IMR-90 (cell line): ENCODE results near the gene CAST. TPM values are rescaled to one million over a fixed set of nuclear protein-coding genes. Genes with fewer than 3 reads are reported as not detected.

ENCODE experiments used
- ATAC-seq: fragments of 200-7000 bp; cut with Tn5 transposase; 2 replicates; pipeline ENCODE4 v1.9.1; 2020; ENCODE audit warnings: low read depth, mild to moderate bottlenecking, moderate library complexity
- BruUV-seq: library from RNA; stranded (reverse); fragments of 400-500 nt; replicated peaks from 2 replicates; lab custom pipeline; 2021; lab: Mats Ljungman, UMichigan
- CTCF ChIA-PET: fragments of 300-600 bp; formaldehyde crosslinking; extraction: SDS; loops from one replicate; lab custom pipeline; 2021; ENCODE audit warnings: antibody characterized with exemption; lab: Yijun Ruan, JAX
- POLR2A ChIA-PET: fragments of 300-600 bp; sonication (Branson Sonifier 250); formaldehyde crosslinking; loops from one replicate; lab custom pipeline; 2022; ENCODE audit warnings: antibody characterized with exemption; ENCODE audit not compliant: unreplicated experiment; lab: Charles Lee
- DNase-seq: peaks from one replicate; pipeline ENCODE4 v3.0.0; 2013
- H2AFZ ChIP-seq: replicated peaks from 2 replicates; pipeline ENCODE3; 2013; ENCODE audit warnings: low read length, mild to moderate bottlenecking; ENCODE audit not compliant: poor library complexity
- H2AK5ac ChIP-seq: 2 replicates; pipeline ENCODE4 v1.6.1; 2013; ENCODE audit warnings: low read depth, low read length, inconsistent platforms
- H2AK9ac ChIP-seq: replicated peaks from 2 replicates; pipeline ENCODE3; 2013; ENCODE audit warnings: mild to moderate bottlenecking, low read depth, low read length, moderate library complexity; ENCODE audit not compliant: poor library complexity
- H2BK120ac ChIP-seq: 2 replicates; pipeline ENCODE4 v1.6.1; 2013; ENCODE audit warnings: low read depth, low read length, inconsistent platforms
- H2BK15ac ChIP-seq: 3 replicates; pipeline ENCODE4 v1.6.1; 2013; ENCODE audit warnings: low read depth, low read length, inconsistent platforms
- H2BK20ac ChIP-seq: 2 replicates; pipeline ENCODE4 v1.6.1; 2013; ENCODE audit warnings: low read depth, mild to moderate bottlenecking, inconsistent platforms, low read length, moderate library complexity
- H2BK5ac ChIP-seq: 2 replicates; pipeline ENCODE4 v1.6.1; 2013; ENCODE audit warnings: mild to moderate bottlenecking, low read depth, low read length, inconsistent platforms; ENCODE audit not compliant: poor library complexity, severe bottlenecking
- H3K14ac ChIP-seq: replicated peaks from 2 replicates; pipeline ENCODE4 v1.6.1; 2013; ENCODE audit warnings: low read depth, low read length, inconsistent platforms
- H3K18ac ChIP-seq: 2 replicates; pipeline ENCODE4 v1.6.1; 2013; ENCODE audit warnings: low read depth, low read length, control low read depth
- H3K23ac ChIP-seq: 2 replicates; pipeline ENCODE4 v1.6.1; 2013; ENCODE audit warnings: low read depth, low read length, inconsistent platforms
- H3K27ac ChIP-seq: 2 replicates; pipeline ENCODE4 v1.5.1; 2013; ENCODE audit warnings: mild to moderate bottlenecking, control low read depth, low read length; ENCODE audit not compliant: insufficient read depth
- H3K27me3 ChIP-seq: 2 replicates; pipeline ENCODE4 v1.6.1; 2013; ENCODE audit warnings: low read length; ENCODE audit not compliant: control insufficient read depth, insufficient read depth
- H3K36me3 ChIP-seq: 2 replicates; pipeline ENCODE4 v1.6.1; 2013; ENCODE audit warnings: low read length, mixed read lengths; ENCODE audit not compliant: control insufficient read depth, insufficient read depth
- H3K4ac ChIP-seq: 2 replicates; pipeline ENCODE4 v1.6.1; 2013; ENCODE audit warnings: low read depth, low read length, inconsistent platforms
- H3K4me1 ChIP-seq: 2 replicates; pipeline ENCODE4 v1.6.1; 2013; ENCODE audit warnings: low read length, mixed read lengths; ENCODE audit not compliant: control insufficient read depth, insufficient read depth
- H3K4me2 ChIP-seq: 2 replicates; pipeline ENCODE4 v1.6.1; 2013; ENCODE audit warnings: low read depth, mild to moderate bottlenecking, control low read depth, low read length, moderate library complexity
- H3K4me3 ChIP-seq: 2 replicates; pipeline ENCODE4 v1.5.1; 2013; ENCODE audit warnings: low read depth, mild to moderate bottlenecking, control low read depth, low read length, moderate library complexity; ENCODE audit not compliant: insufficient read depth
- H3K56ac ChIP-seq: 2 replicates; pipeline ENCODE4 v1.6.1; 2013; ENCODE audit warnings: low read length, inconsistent platforms; ENCODE audit not compliant: insufficient read depth; ENCODE audit errors: extremely low read depth
- H3K79me1 ChIP-seq, 2 experiments: 2 replicates each; pipeline ENCODE4 v1.6.1; 2013; ENCODE audit warnings: low read length in 2 of 2, inconsistent platforms in 1 of 2, low read depth in 1 of 2
- H3K9ac ChIP-seq: 2 replicates; pipeline ENCODE4 v1.6.1; 2013; ENCODE audit warnings: low read depth, low read length, control low read depth
- H3K9me1 ChIP-seq: 2 replicates; pipeline ENCODE4 v1.6.1; 2013; ENCODE audit warnings: low read length, inconsistent platforms; ENCODE audit not compliant: insufficient read depth
- H3K9me3 ChIP-seq: 2 replicates; pipeline ENCODE4 v1.6.1; 2013; ENCODE audit warnings: low read length; ENCODE audit not compliant: control insufficient read depth, insufficient read depth
- H4K20me1 ChIP-seq: 2 replicates; pipeline ENCODE4 v1.6.1; 2013; ENCODE audit warnings: low read length, inconsistent platforms; ENCODE audit not compliant: insufficient read depth
- H4K5ac ChIP-seq: 2 replicates; pipeline ENCODE4 v1.6.1; 2013; ENCODE audit warnings: mild to moderate bottlenecking, low read depth, low read length, control low read depth
- H4K8ac ChIP-seq, 2 experiments: 2 replicates each; pipeline ENCODE4 v1.6.1; 2013; ENCODE audit warnings: low read depth in 2 of 2, low read length in 2 of 2, control low read depth in 1 of 2, inconsistent platforms in 1 of 2
- H4K91ac ChIP-seq: 2 replicates; pipeline ENCODE4 v1.6.1; 2013; ENCODE audit warnings: low read depth, low read length, inconsistent platforms; ENCODE audit not compliant: insufficient read depth
- BHLHE40 ChIP-seq: fragments of 150-350 bp; IDR thresholded peaks from 2 replicates; pipeline ENCODE4 v1.6.1; 2016; ENCODE audit warnings: mild to moderate bottlenecking, low read depth, low read length
- CEBPB ChIP-seq: IDR thresholded peaks from 2 replicates; pipeline ENCODE4 v1.6.1; 2012; ENCODE audit warnings: low read depth, low read length, improper control_type of control experiment
- CHD1 ChIP-seq: IDR thresholded peaks from 2 replicates; pipeline ENCODE4 v1.6.1; 2012; ENCODE audit warnings: low read depth, low read length, improper control_type of control experiment
- FOS ChIP-seq: fragments of 150-350 bp; IDR thresholded peaks from 2 replicates; pipeline ENCODE4 v1.6.1; 2016; ENCODE audit warnings: low read depth, low read length
- MAFK ChIP-seq: IDR thresholded peaks from 2 replicates; pipeline ENCODE4 v1.6.1; 2012; ENCODE audit warnings: low read depth, low read length, improper control_type of control experiment
- MAZ ChIP-seq: IDR thresholded peaks from 2 replicates; pipeline ENCODE4 v1.6.1; 2012; ENCODE audit warnings: low read depth, mild to moderate bottlenecking, low read length, improper control_type of control experiment, moderate library complexity, borderline replicate concordance
- MXI1 ChIP-seq: IDR thresholded peaks from 2 replicates; pipeline ENCODE4 v1.6.1; 2012; ENCODE audit warnings: low read depth, mild to moderate bottlenecking, low read length, moderate library complexity, borderline replicate concordance
- NFE2L2 ChIP-seq: fragments of 150-350 bp; IDR thresholded peaks from 2 replicates; pipeline ENCODE4 v1.6.1; 2016; ENCODE audit warnings: low read depth, mild to moderate bottlenecking, low read length
- POLR2A ChIP-seq: IDR thresholded peaks from 2 replicates; pipeline ENCODE4 v1.6.1; 2012; ENCODE audit warnings: mild to moderate bottlenecking, low read depth, low read length
- RAD21 ChIP-seq: IDR thresholded peaks from 2 replicates; pipeline ENCODE4 v1.6.1; 2012; ENCODE audit warnings: low read length, improper control_type of control experiment
- RFX5 ChIP-seq: IDR thresholded peaks from 2 replicates; pipeline ENCODE4 v1.8.0; 2012; ENCODE audit warnings: low read depth, mild to moderate bottlenecking, low read length, moderate library complexity
- SMC3 ChIP-seq: fragments of 150-350 bp; IDR thresholded peaks from 2 replicates; pipeline ENCODE4 v1.6.1; 2016; ENCODE audit warnings: low read depth, mild to moderate bottlenecking, antibody characterized with exemption, low read length, moderate library complexity
- WGBS, 2 experiments: methylation state at CpG; one replicate each; pipeline versions ENCODE4 v1.1.5 to v1.1.7; 2013; ENCODE audit warnings: missing lambda C conversion rate in 2 of 2; ENCODE audit not compliant: insufficient read length in 1 of 2; ENCODE audit errors: extremely low coverage in 2 of 2; 5-methylcytosine and 5-hydroxymethylcytosine counted together
- dilution Hi-C: fragments of 300-500 bp; cut with HindIII; formaldehyde crosslinking; loops from one replicate; pipeline ENCODE4 v1.14.3; 2018; ENCODE audit warnings: low sequenced_read_pairs; ENCODE audit not compliant: unreplicated experiment
- in situ Hi-C: fragments of 300-500 bp; cut with MboI; formaldehyde crosslinking; loops from 3 replicates; pipeline ENCODE4 v1.14.3; 2019; ENCODE audit warnings: low sequenced_read_pairs, inconsistent platforms, mixed read lengths
- intact Hi-C: fragments of 100-400 bp; cut with micrococcal nuclease; formaldehyde crosslinking; loops from 2 replicates; pipeline ENCODE4 v1.10.0; 2022
- polyA plus RNA-seq, 3 experiments: library from polyadenylated mRNA; depleted of rRNA; stranded (reverse); fragments of >200 nt; gene quantifications; 2 replicates each; pipeline ENCODE4 v1.2.3, GENCODE V29; 2012; ENCODE audit warnings: low replicate concordance in 1 of 3
- total RNA-seq: library from RNA; depleted of rRNA; stranded (reverse); fragments of >200 nt; gene quantifications from 2 replicates; pipeline ENCODE4 v1.2.3, GENCODE V29; 2012
- TF ChIP-seq, protein P1 (sequence below): conservative IDR thresholded peaks from 2 replicates; pipeline ENCODE4 v1.5.1; 2012; ENCODE audit warnings: mild to moderate bottlenecking, low read depth, low read length, improper control_type of control experiment
- TF ChIP-seq, protein P2 (sequence below): fragments of 150-350 bp; IDR thresholded peaks from 2 replicates; pipeline ENCODE4 v1.6.1; 2017; ENCODE audit warnings: mild to moderate bottlenecking, antibody characterized with exemption, low read length, low read depth
- TF ChIP-seq, protein P3 (sequence below): fragments of 150-350 bp; IDR thresholded peaks from 2 replicates; pipeline ENCODE4 v1.6.1; 2016; ENCODE audit warnings: low read depth, mild to moderate bottlenecking, low read length, moderate library complexity, borderline replicate concordance

CAST gene
- total and polyA plus RNA-seq, 2 of the 4 experiments (the other 2 are of a cell fraction): 91.3 to 128 TPM

DNA sequence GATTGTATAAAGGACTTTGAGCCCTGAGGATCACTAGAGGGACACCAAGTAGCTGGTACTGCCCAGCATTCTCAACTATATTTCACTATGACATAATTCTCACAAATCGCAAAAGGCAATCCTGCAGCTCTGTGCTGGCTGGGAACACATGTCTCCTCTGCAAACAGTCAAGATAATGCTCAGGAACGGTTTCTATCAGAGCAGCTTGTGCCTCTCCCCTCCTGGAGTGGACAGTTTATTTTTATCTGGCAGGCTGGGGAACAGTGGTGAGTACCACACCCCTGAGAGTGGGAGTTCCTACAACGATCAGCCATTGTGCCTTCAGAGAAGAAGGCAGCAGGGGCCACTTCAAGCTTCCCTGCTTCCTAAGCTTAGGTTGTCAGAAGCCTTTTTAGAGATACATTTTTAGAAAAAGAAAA is 79.7 kb downstream of the CAST start:
- ATAC-seq: no peak
- in situ Hi-C loops: loop anchor here (10.0 kb wide), 2 partner anchors 127 to 397 kb away; no protein-coding TSS in a partner anchor
- POLR2A ChIA-PET: no interaction called here

More for the DNA sequence above, 79.7 kb downstream of the CAST start:
- Histone ChIP-seq H2BK15ac (no peak overlapping the region), H3K36me3 (peaks cover 46% of the 10 kb centered on the region), H4K5ac (no peak overlapping the region), H3K9me1 (0 out of 2 replicates have a peak, but pooled peaks cover 4% of the 10 kb centered on the region), H2BK5ac (no peak overlapping the region), H3K18ac (no peak overlapping the region), H2BK20ac (no peak overlapping the region), H3K4me1 (peaks cover 6% of the 10 kb centered on the region), H2AK9ac (no peak overlapping the region), H2AK5ac (no peak overlapping the region), H3K27me3 (no peaks in the 10 kb centered on the region), H3K14ac (no peak overlapping the region), H4K91ac (no peak overlapping the region), H3K23ac (no peak overlapping the region), H4K8ac (no peak overlapping the region), H3K56ac (no peak overlapping the region), H3K4ac (no peak overlapping the region), H3K9me3 (no peaks in the 10 kb centered on the region), H3K4me2 (no peak overlapping the region), H3K9ac (no peak overlapping the region), H2BK120ac (no peak overlapping the region), H3K4me3 (no peak overlapping the region), H2AFZ (no peak overlapping the region), H3K79me1 (peaks cover 6 to 16% of the 10 kb centered on the region in 2 experiments), H3K27ac (no peak overlapping the region), H4K20me1 (0 out of 2 replicates have a peak, but pooled peaks cover 1% of the 10 kb centered on the region)
- dilution Hi-C loops (no loop called here), intact Hi-C loops (no loop called here)
- DNase-seq: no peak
- no TSS peak for BruUV-seq
- TF ChIP-seq NFE2L2: no peak
- no peak for TF ChIP-seq BHLHE40
- TF ChIP-seq MXI1: no peak
- TF ChIP-seq, protein P1, sequence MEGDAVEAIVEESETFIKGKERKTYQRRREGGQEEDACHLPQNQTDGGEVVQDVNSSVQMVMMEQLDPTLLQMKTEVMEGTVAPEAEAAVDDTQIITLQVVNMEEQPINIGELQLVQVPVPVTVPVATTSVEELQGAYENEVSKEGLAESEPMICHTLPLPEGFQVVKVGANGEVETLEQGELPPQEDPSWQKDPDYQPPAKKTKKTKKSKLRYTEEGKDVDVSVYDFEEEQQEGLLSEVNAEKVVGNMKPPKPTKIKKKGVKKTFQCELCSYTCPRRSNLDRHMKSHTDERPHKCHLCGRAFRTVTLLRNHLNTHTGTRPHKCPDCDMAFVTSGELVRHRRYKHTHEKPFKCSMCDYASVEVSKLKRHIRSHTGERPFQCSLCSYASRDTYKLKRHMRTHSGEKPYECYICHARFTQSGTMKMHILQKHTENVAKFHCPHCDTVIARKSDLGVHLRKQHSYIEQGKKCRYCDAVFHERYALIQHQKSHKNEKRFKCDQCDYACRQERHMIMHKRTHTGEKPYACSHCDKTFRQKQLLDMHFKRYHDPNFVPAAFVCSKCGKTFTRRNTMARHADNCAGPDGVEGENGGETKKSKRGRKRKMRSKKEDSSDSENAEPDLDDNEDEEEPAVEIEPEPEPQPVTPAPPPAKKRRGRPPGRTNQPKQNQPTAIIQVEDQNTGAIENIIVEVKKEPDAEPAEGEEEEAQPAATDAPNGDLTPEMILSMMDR: no peak
- TF ChIP-seq MAFK: no peak
- TF ChIP-seq POLR2A: no peak
- TF ChIP-seq CHD1: no peak
- TF ChIP-seq MAZ: no peak
- TF ChIP-seq, protein P2, sequence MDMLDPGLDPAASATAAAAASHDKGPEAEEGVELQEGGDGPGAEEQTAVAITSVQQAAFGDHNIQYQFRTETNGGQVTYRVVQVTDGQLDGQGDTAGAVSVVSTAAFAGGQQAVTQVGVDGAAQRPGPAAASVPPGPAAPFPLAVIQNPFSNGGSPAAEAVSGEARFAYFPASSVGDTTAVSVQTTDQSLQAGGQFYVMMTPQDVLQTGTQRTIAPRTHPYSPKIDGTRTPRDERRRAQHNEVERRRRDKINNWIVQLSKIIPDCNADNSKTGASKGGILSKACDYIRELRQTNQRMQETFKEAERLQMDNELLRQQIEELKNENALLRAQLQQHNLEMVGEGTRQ: no peak
- TF ChIP-seq, protein P3, sequence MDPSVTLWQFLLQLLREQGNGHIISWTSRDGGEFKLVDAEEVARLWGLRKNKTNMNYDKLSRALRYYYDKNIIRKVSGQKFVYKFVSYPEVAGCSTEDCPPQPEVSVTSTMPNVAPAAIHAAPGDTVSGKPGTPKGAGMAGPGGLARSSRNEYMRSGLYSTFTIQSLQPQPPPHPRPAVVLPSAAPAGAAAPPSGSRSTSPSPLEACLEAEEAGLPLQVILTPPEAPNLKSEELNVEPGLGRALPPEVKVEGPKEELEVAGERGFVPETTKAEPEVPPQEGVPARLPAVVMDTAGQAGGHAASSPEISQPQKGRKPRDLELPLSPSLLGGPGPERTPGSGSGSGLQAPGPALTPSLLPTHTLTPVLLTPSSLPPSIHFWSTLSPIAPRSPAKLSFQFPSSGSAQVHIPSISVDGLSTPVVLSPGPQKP: no peak
- no peak for TF ChIP-seq RFX5
- TF ChIP-seq SMC3: no peak
- TF ChIP-seq RAD21: no peak
- TF ChIP-seq CEBPB: no peak
- TF ChIP-seq FOS: no peak
- no CpG with 5 or more reads among the region's 3 CpGs for WGBS, 2 experiments
- CTCF ChIA-PET: interaction anchor here (0.7 to 1.6 kb wide), 2 partner anchors 10 to 30 kb away, joined by 6 to 12 read pairs; no protein-coding TSS in a partner anchor
